SU-DHL-6 (cell line): Measurements from ENCODE around the gene ATP4B.

Experiments
- H2AFZ ChIP-seq: fragments of 200-600 bp; sonication (generic); 2 replicates; pipeline ENCODE4 v1.6.1; 2014; ENCODE audit warnings: low read depth, mild to moderate bottlenecking, moderate library complexity, mixed read lengths, antibody characterized with exemption, low read length; ENCODE audit not compliant: severe bottlenecking
- H3F3A ChIP-seq: fragments of 200-600 bp; shearing (Covaris generic); 2 replicates; pipeline ENCODE4 v1.6.0; 2016; ENCODE audit warnings: antibody characterized with exemption, mild to moderate bottlenecking; ENCODE audit not compliant: insufficient read depth
- H3K27ac ChIP-seq: fragments of 200-600 bp; sonication (generic); 2 replicates; pipeline ENCODE4 v1.5.1; 2016; ENCODE audit warnings: low read depth, mild to moderate bottlenecking, low read length, moderate library complexity, mixed read lengths
- H3K27me3 ChIP-seq: fragments of 200-600 bp; sonication (generic), shearing (Covaris generic); 2 replicates; pipeline ENCODE4 v1.6.0; 2014; ENCODE audit warnings: mild to moderate bottlenecking, low read length
- H3K36me3 ChIP-seq: fragments of 200-600 bp; sonication (generic); 2 replicates; pipeline ENCODE4 v1.6.1; 2014; ENCODE audit warnings: mild to moderate bottlenecking, low read length, mixed read lengths
- H3K4me2 ChIP-seq: fragments of 300-600, 200-600 bp; shearing (Covaris generic), sonication (generic); 2 replicates; pipeline ENCODE4 v1.6.0; 2014; ENCODE audit warnings: low read length, low read depth, mild to moderate bottlenecking; ENCODE audit not compliant: poor library complexity, severe bottlenecking
- H3K4me3 ChIP-seq: fragments of 200-600 bp; sonication (generic); 2 replicates; pipeline ENCODE4 v1.5.1; 2014; ENCODE audit warnings: antibody characterized with exemption, low read length, mild to moderate bottlenecking, mixed read lengths; ENCODE audit not compliant: insufficient read depth, poor library complexity, severe bottlenecking
- H3K79me2 ChIP-seq: fragments of 200-600 bp; sonication (generic); 2 replicates; pipeline ENCODE4 v1.6.1; 2014; ENCODE audit warnings: mild to moderate bottlenecking, low read length, moderate library complexity; ENCODE audit not compliant: insufficient read depth
- H3K9ac ChIP-seq: fragments of 200-600 bp; sonication (generic); 2 replicates; pipeline ENCODE4 v1.7.0; 2014; ENCODE audit warnings: mild to moderate bottlenecking, low read length
- H3K9me2 ChIP-seq: fragments of 200-600 bp; sonication (generic); replicated peaks from 2 replicates; pipeline ENCODE4 v1.6.1; 2014; ENCODE audit warnings: low read length; ENCODE audit not compliant: insufficient read depth
- H3K9me3 ChIP-seq: fragments of 200-600 bp; sonication (generic); 2 replicates; pipeline ENCODE4 v1.6.1; 2014; ENCODE audit warnings: low read length, mixed read lengths; ENCODE audit not compliant: insufficient read depth
- H4K20me1 ChIP-seq: fragments of 200-600 bp; sonication (generic); 2 replicates; pipeline ENCODE4 v1.6.1; 2014; ENCODE audit warnings: low read depth, mild to moderate bottlenecking, antibody characterized with exemption, low read length, moderate library complexity, mixed read lengths
- CTCF ChIP-seq: fragments of 200-600 bp; sonication (generic); IDR thresholded peaks from one replicate; pipeline ENCODE4 v1.5.1; 2017; ENCODE audit warnings: antibody characterized with exemption, mild to moderate bottlenecking, low read length, moderate library complexity; ENCODE audit not compliant: insufficient read depth, poor library complexity, severe bottlenecking
- EZH2phosphoT487 ChIP-seq: fragments of 200-600 bp; sonication (generic), shearing (Covaris generic); conservative IDR thresholded peaks from 2 replicates; pipeline ENCODE4 v1.6.1; 2018; ENCODE audit warnings: mild to moderate bottlenecking, antibody characterized with exemption, low read length, moderate library complexity, mixed read lengths

ATP4B gene

DNA sequence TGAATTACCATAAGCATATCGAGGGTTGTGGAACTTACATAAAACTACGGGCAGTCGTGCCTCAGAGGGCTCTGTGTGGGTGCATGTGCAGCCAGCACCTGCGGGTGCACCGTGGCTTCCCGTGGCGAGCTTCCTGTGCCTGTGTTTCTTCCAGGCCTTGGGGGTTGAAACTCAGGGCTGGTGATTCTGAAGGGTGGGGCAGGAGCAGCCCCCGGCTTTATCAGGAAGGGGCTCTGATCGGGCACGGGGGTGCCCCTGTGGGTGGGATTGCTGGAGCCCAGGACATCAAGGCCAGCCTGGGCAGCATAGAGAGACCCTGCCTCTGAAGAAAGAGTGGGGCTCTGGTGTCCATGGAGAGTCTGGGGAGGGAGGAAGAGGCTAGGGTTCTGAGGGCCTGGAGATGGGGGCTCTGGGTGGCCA, 11.1 kb downstream of the ATP4B start:
- Histone ChIP-seq H4K20me1 (no peaks in the 10 kb centered on the region), H2AFZ (no peak overlapping the region), H3K9me3 (no peaks in the 10 kb centered on the region), H3K36me3 (no peaks in the 10 kb centered on the region), H3K9ac (no peak overlapping the region), H3K9me2 (no peaks in the 10 kb centered on the region), H3K27ac (no peak overlapping the region), H3K79me2 (no peaks in the 10 kb centered on the region), H3K4me2 (no peak overlapping the region), H3K27me3 (no peaks in the 10 kb centered on the region), H3K4me3 (no peak overlapping the region), H3F3A (peaks cover 11% of the 10 kb centered on the region; the same call in 1 of the 2 replicates)
- TF ChIP-seq CTCF (no peak), EZH2phosphoT487 (no peak)

GRCh38 chr13:113646376-113646775, 11.6 kb downstream of the ATP4B start:
- H3K27ac ChIP-seq: no peak overlapping the region

DNA sequence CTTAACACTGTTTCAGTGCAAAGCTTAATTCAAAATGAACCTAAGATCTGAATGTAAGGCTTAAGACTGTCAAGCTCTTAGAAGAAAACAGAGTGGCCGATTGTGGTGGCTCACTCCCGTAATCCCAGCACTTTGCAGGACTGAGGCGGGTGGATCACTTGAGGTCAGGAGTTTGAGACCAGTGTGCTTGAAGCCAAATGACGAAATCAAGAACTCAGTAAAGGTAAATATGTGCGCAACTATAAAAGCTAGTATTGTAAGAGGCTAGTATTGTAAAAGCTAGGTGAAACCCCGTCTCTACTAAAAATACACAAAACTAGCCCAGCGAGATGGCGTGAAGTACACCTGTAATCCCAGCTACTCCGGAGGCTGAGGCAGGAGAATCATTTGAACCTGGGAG, 12.7 kb downstream of the ATP4B start:
- no peak for TF ChIP-seq EZH2phosphoT487
- TF ChIP-seq CTCF: no peak
- H3F3A ChIP-seq: peaks cover 11% of the 10 kb centered on the region; the same call in 1 of the 2 replicates

More at GRCh38 chr13:113646376-113646775, 11.6 kb downstream of the ATP4B start:
- Histone ChIP-seq H3K9me2 (no peaks in the 10 kb centered on the region), H3K79me2 (no peaks in the 10 kb centered on the region), H3K27me3 (no peaks in the 10 kb centered on the region), H3K36me3 (peaks cover 3% of the 10 kb centered on the region), H3K4me3 (no peak overlapping the region), H3K9me3 (no peaks in the 10 kb centered on the region), H2AFZ (no peak overlapping the region), H4K20me1 (no peaks in the 10 kb centered on the region), H3F3A (peaks cover 11% of the 10 kb centered on the region; the same call in 1 of the 2 replicates), H3K4me2 (no peak overlapping the region), H3K9ac (no peak overlapping the region)
- TF ChIP-seq CTCF (no peak), EZH2phosphoT487 (no peak)

More for the DNA sequence above, 12.7 kb downstream of the ATP4B start:
- Histone ChIP-seq H3K27ac (no peak overlapping the region), H3K79me2 (no peaks in the 10 kb centered on the region), H3K36me3 (peaks cover 5% of the 10 kb centered on the region), H4K20me1 (no peaks in the 10 kb centered on the region; the same call in 1 of the 2 replicates), H3K9me3 (no peaks in the 10 kb centered on the region), H3K9ac (no peak overlapping the region), H2AFZ (no peak overlapping the region), H3K27me3 (no peaks in the 10 kb centered on the region), H3K4me3 (no peak overlapping the region), H3K4me2 (no peak overlapping the region), H3K9me2 (no peaks in the 10 kb centered on the region)
